Neural cell (in vitro differentiated cells): ENCODE measurements around the gene GJA3. TPM values are rescaled to one million over a fixed set of nuclear protein-coding genes. Genes with fewer than 3 reads are reported as not detected.

Experiments
- H2AFZ ChIP-seq: fragments of 200-600, 300-800 bp; sonication (generic), shearing (Covaris generic); 2 replicates; pipeline ENCODE4 v1.6.0; 2014; ENCODE audit warnings: low read depth, mild to moderate bottlenecking, antibody characterized with exemption, low read length, moderate library complexity
- H3F3A ChIP-seq: fragments of 200-600 bp; shearing (Covaris generic); 2 replicates; pipeline ENCODE4 v1.6.1; 2016; ENCODE audit warnings: mild to moderate bottlenecking, moderate library complexity, mixed read lengths, antibody characterized with exemption, low read length; ENCODE audit not compliant: insufficient read depth, poor library complexity, severe bottlenecking
- H3K27ac ChIP-seq: fragments of 200-600, 300-800 bp; sonication (generic), shearing (Covaris generic); 2 replicates; pipeline ENCODE4 v1.5.1; 2014; ENCODE audit warnings: mild to moderate bottlenecking, low read length, moderate library complexity
- H3K27me3 ChIP-seq: fragments of 300-800, 200-600 bp; sonication (generic), shearing (Covaris generic); 2 replicates; pipeline ENCODE4 v1.6.0; 2014; ENCODE audit warnings: mild to moderate bottlenecking, low read depth, low read length, moderate library complexity; ENCODE audit not compliant: insufficient read depth
- H3K36me3 ChIP-seq: fragments of 300-800, 200-600 bp; sonication (generic), shearing (Covaris generic); 2 replicates; pipeline ENCODE4 v1.5.1; 2014; ENCODE audit warnings: mild to moderate bottlenecking, antibody characterized with exemption, low read length, moderate library complexity; ENCODE audit not compliant: insufficient read depth
- H3K4me2 ChIP-seq: fragments of 300-800, 200-600 bp; sonication (generic), shearing (Covaris generic); 2 replicates; pipeline ENCODE4 v1.6.0; 2014; ENCODE audit warnings: mild to moderate bottlenecking, low read length
- H3K4me3 ChIP-seq: fragments of 300-800, 200-600 bp; sonication (generic), shearing (Covaris generic); 2 replicates; pipeline ENCODE4 v1.5.1; 2014; ENCODE audit warnings: mild to moderate bottlenecking, low read length, moderate library complexity
- H3K79me2 ChIP-seq: fragments of 200-600 bp; shearing (Covaris generic); replicated peaks from 2 replicates; pipeline ENCODE4 v1.6.0; 2014; ENCODE audit warnings: mild to moderate bottlenecking, low read length, moderate library complexity; ENCODE audit not compliant: insufficient read depth
- H3K9ac ChIP-seq: fragments of 300-800, 200-600 bp; sonication (generic), shearing (Covaris generic); 2 replicates; pipeline ENCODE4 v1.6.1; 2016; ENCODE audit warnings: mild to moderate bottlenecking, low read length, mixed read lengths
- H3K9me2 ChIP-seq: fragments of 200-600 bp; shearing (Covaris generic); 2 replicates; pipeline ENCODE4 v1.6.1; 2016; ENCODE audit warnings: mild to moderate bottlenecking, low read length, mixed read lengths; ENCODE audit not compliant: insufficient read depth
- H3K9me3 ChIP-seq: fragments of 200-600, 300-800 bp; sonication (generic), shearing (Covaris generic); 2 replicates; pipeline ENCODE4 v1.6.1; 2016; ENCODE audit warnings: mild to moderate bottlenecking, mixed run types, low read length, moderate library complexity, mixed read lengths
- H4K20me1 ChIP-seq: fragments of 200-600 bp; shearing (Covaris generic); 2 replicates; pipeline ENCODE4 v1.6.1; 2016; ENCODE audit warnings: mild to moderate bottlenecking, mixed run types; ENCODE audit not compliant: insufficient read depth
- CTCF ChIP-seq: fragments of 450-650 bp; IDR thresholded peaks from 2 replicates; pipeline ENCODE4 v1.5.1; 2014; ENCODE audit warnings: antibody characterized with exemption, mild to moderate bottlenecking, moderate library complexity; ENCODE audit not compliant: poor library complexity, severe bottlenecking
- EP300 ChIP-seq: fragments of 450-650 bp; conservative IDR thresholded peaks from 2 replicates; pipeline ENCODE4 v1.6.1; 2014; ENCODE audit warnings: antibody characterized with exemption, mild to moderate bottlenecking, moderate library complexity; ENCODE audit not compliant: poor library complexity, severe bottlenecking
- EZH2 ChIP-seq: fragments of 200-600, 300-800 bp; shearing (Covaris generic), sonication (generic); IDR thresholded peaks from 2 replicates; pipeline ENCODE4 v1.6.1; 2014; ENCODE audit warnings: antibody characterized with exemption, low read length, borderline replicate concordance, mild to moderate bottlenecking; ENCODE audit not compliant: insufficient read depth, poor library complexity, severe bottlenecking
- MXI1 ChIP-seq: fragments of 450-650 bp; conservative IDR thresholded peaks from 2 replicates; pipeline ENCODE4 v1.6.1; 2014; ENCODE audit warnings: antibody characterized with exemption, mild to moderate bottlenecking; ENCODE audit not compliant: poor library complexity, severe bottlenecking
- POLR2AphosphoS5 ChIP-seq: IDR thresholded peaks from 2 replicates; pipeline ENCODE4 v1.6.1; 2012
- RAD21 ChIP-seq: fragments of 450-650 bp; conservative IDR thresholded peaks from 2 replicates; pipeline ENCODE4 v1.6.1; 2014; ENCODE audit warnings: antibody characterized with exemption, mild to moderate bottlenecking, moderate library complexity
- REST ChIP-seq: IDR thresholded peaks from 2 replicates; pipeline ENCODE4 v1.6.1; 2012; ENCODE audit warnings: borderline replicate concordance
- SMC3 ChIP-seq: fragments of 450-650 bp; conservative IDR thresholded peaks from 2 replicates; pipeline ENCODE4 v1.6.1; 2014; ENCODE audit warnings: antibody characterized with exemption, mild to moderate bottlenecking, moderate library complexity; ENCODE audit not compliant: poor library complexity
- TAF1 ChIP-seq: IDR thresholded peaks from 2 replicates; pipeline ENCODE4 v1.6.1; 2012; ENCODE audit warnings: low read depth
- polyA plus RNA-seq: library from polyadenylated mRNA; depleted of rRNA; stranded (reverse); fragments of >200 nt; gene quantifications from 2 replicates; pipeline ENCODE4 v1.2.3, GENCODE V29; 2014

GJA3 gene
- polyA plus RNA-seq, 1 donor from 2014 or later: not detected

- H3K9me3 ChIP-seq: no peaks in the 10 kb centered on the region
- no peak overlapping the region for H3K4me2 ChIP-seq
- H3K27me3 ChIP-seq: no peaks in the 10 kb centered on the region
- no peak overlapping the region for H2AFZ ChIP-seq
- no peak overlapping the region for H3K9ac ChIP-seq
- no peak for TF ChIP-seq MXI1
- no peak for TF ChIP-seq EZH2
- TF ChIP-seq REST: no peak
- no peak for TF ChIP-seq SMC3
- TF ChIP-seq RAD21: no peak
- no peak for TF ChIP-seq CTCF
- no peak for TF ChIP-seq TAF1
- H3K4me3 ChIP-seq: no peak overlapping the region
- H3K36me3 ChIP-seq: no peaks in the 10 kb centered on the region
- no peaks in the 10 kb centered on the region for H3K9me2 ChIP-seq
- H3F3A ChIP-seq: no peaks in the 10 kb centered on the region
- no peaks in the 10 kb centered on the region for H4K20me1 ChIP-seq
- no peak overlapping the region for H3K27ac ChIP-seq
- H3K79me2 ChIP-seq: no peaks in the 10 kb centered on the region
These were observed 39.7 kb downstream of the GJA3 start for GRCh38 chr13:20121159-20121525.

DNA sequence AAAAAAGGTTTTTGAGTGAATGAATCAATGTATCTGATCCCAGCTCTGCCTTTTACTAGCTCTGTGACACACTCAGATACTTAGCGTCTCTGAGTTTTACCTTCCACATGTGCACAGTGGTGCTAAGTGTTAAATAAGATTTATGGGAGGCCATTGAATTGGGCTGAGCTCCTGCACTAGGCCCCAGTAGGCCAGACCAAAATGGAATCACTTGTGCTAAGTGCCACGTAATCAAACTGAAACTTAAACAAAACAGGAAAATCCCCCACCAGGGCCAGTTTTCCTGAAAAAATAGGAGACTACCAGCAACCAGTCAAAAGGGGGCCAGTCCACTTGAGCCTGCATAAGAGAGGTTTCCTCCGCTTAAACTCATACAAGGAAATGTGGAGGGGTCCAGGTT lies 40.9 kb downstream of the GJA3 start:
- Histone ChIP-seq H3K9ac (no peak overlapping the region), H2AFZ (no peak overlapping the region), H3K27me3 (no peaks in the 10 kb centered on the region), H3K9me2 (no peaks in the 10 kb centered on the region), H3K4me2 (no peak overlapping the region), H3F3A (no peaks in the 10 kb centered on the region), H3K36me3 (no peaks in the 10 kb centered on the region), H3K4me3 (no peak overlapping the region), H4K20me1 (no peaks in the 10 kb centered on the region), H3K79me2 (no peaks in the 10 kb centered on the region), H3K27ac (no peak overlapping the region), H3K9me3 (no peaks in the 10 kb centered on the region)
- TF ChIP-seq RAD21 (no peak), MXI1 (no peak), EZH2 (no peak), SMC3 (no peak), POLR2AphosphoS5 (no peak), REST (no peak), TAF1 (no peak), CTCF (no peak), EP300 (no peak)
